GM18873 (cell line): ENCODE measurements around the gene CACNA1C.

Experiments used
- ATAC-seq: cut with Tn5 transposase; IDR thresholded peaks from one replicate; pipeline ENCODE4 v1.9.1; 2021; ENCODE audit warnings: mild to moderate bottlenecking, moderate library complexity, moderate number of reproducible peaks; ENCODE audit not compliant: unreplicated experiment, low FRiP score

Gene CACNA1C

DNA sequence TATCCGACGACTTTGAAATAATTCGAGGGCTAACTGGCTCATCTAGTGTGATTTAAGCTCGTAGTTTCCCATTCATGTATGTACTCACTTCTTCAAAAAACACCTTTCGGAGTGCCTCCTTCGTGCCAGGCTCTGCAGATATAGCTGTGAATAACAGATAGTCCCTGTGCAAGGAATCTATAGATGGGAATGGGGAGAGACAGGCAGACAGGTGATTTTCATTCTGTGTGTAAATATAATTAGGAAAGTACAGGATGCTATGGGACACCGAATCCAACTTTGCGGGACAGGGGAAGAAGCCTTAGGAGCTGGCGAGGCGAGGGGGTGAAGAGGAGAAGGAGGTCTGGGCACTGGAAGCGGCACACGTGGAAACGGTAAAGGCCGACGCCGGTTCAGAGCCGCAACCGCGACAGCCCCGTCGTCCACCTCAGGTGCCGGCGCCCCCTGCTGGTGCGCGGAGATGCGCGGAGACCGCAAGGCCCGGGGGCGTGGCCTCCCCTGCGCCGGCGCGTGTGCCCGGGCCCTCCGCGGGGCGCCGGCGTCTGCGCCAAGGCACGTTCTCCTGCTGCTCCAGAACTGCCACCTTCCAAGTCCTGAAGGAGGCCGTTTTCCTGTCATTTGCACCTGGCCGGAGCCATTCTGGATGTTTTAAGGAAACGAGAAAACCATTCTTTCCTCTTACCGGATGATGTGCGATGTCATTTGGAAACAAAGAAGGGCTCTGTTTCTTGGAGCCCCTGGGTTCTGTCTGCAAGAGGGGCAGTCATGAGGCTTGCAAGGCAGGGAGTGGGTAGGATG is 18.0 kb upstream of the CACNA1C start:
- ATAC-seq = no peak

- ATAC-seq = no peak
Observed at GRCh38 chr12:2035431-2036055, 17.2 kb upstream of the CACNA1C start.

DNA sequence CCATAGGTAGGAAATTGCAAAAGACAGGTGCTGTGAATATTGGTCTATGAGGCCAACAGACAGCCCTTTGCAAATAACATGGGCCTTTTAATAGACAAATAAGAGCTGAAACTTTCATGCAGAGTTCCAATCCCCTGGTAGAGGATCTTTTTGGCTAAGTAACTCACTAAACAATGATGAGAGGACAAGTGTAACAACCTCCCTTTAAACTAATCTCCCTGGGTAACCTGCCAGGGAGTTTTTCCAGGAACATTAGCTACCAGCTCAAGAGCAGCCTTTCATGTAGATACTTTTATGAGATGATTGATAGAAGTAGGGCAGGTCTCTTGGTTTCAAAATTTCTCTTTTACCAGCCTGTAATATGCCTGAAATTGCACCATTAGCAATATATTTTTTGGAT is 13.8 kb upstream of the CACNA1C start:
- ATAC-seq = no peak

GRCh38 chr12:2043054-2043453 is 9.7 kb upstream of the CACNA1C start:
- ATAC-seq = no peak

DNA sequence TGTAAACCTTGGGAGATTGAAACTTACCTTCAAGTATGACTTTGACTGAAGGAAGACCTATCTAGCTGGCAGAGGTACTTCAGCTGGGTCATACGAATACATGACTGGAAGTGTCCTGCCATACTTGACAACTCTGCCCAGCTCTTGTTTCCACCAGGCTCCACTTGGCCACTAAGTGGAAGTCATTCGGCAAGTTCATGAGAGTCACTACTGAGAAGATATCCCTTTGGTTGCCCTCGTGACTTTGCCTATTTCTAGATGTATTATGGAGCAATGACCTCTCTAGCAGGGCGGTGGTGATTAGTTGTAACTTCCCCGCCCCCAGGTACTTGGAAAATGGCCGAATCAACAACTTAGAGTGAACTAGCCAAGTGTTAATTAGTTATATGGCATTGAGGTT is 8.6 kb upstream of the CACNA1C start:
- no peak for ATAC-seq

- no peak for ATAC-seq
Observed at GRCh38 chr12:2046957-2047356, 5.8 kb upstream of the CACNA1C start.

DNA sequence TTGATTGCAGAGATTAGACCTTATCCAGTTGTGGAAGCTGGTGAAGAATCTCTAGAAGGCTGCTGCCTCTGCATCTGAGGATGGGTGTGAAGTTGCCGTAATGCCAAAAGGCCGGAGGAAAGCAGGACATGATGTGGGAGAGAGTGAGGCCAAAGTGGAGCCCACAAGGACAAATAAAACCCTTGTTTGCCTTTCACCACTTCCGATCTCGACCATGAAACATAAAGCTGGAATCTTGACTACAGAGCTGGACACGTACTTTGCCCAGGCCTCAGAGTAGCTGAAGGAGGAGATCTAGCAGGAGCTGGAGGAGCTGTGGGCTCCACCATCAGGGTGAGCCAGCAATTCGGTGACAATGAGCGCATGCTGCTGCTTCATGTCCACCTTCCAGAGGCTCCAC is 5.0 kb upstream of the CACNA1C start:
- no peak for ATAC-seq

- ATAC-seq = no peak
Observed at GRCh38 chr12:2049604-2050540, 2.9 kb upstream of the CACNA1C start.

GRCh38 chr12:2051700-2052621 is 826 bp upstream of the CACNA1C start:
- no peak for ATAC-seq

- ATAC-seq = no peak
Observed at GRCh38 chr12:2053691-2054090, 904 bp downstream of the CACNA1C start.

DNA sequence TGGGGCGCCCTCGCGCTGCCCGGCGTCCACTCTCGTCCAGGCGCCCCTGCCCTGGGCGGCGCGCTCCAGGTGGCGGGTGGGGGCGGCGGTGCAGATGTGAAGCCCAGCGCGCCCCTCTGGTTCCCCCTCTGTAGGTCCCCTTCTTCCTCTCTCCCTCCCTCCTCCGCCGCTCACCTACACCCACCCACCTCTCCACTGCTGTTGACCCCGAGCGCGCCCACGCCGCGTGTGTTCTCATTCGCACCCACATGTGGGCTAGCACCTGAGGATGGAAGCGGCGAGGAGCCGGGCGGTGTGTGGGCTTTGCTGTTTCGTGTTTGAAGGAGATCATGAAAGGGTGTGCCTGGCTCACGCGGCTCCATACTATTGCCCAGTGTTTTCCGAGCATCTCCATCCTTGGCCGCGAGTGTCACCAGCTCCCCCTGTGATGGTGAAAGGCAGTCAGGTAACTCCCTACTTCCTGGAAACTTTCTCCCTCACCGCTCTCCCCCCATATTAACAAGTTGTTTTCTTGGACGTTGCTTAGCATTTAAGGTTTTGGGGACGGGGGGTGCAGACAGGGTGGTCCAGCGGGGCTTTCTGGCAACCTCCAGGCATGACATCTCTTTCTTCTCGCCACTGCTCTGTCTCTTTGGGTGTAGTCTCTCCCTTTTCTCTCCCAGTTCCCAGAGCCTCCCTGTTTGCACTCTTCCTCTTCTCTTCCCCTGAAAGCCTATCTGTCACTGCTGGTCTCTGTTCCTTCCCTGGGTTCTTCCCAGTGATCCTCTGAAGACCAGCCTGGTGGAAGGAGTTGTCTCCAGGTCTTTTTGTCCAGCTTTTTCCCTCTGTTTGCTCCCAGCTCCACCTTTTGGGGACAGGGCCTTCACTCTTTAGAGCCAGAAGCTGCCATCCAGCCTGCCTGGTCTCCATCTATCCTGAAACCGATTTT is 1.6 kb downstream of the CACNA1C start:
- no peak for ATAC-seq

DNA sequence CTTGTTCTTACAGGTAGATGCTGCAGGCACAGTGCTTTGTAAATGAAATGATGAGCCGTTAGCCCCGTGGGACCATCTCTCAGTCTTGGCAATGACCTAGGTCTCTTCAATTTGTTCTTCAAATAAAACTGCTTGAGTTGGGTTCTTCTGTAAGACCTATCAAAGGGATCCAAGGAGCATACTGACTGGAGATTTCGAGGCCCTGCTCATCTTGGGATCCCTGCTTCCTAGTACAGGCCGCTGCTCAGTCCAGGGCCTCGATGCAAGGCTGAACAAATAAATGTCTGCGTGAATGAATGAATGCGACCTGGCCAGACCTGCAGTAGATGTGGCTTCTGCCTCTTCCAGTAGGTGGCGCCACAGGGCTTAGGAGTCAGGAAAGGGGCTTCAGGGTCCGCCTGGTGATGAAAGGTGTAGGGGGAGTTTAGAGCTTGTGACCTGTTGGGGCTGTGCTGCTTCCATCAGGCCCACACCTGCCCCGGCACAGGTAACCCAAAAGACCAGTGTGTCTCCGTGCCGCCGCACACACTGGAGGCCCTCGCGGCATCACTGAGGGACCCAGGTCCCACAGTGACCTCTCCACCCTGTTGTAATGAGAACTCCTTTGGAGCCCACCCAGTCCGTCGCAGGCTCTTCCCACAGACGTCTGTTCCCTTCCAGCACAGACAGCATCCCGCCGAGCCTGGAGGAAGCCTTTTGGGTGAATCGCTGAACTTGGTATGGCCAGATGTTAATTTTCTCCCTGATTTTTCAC is 4.4 kb downstream of the CACNA1C start:
- ATAC-seq = no peak

GRCh38 chr12:2057795-2058408 is 5.1 kb downstream of the CACNA1C start:
- no peak for ATAC-seq

DNA sequence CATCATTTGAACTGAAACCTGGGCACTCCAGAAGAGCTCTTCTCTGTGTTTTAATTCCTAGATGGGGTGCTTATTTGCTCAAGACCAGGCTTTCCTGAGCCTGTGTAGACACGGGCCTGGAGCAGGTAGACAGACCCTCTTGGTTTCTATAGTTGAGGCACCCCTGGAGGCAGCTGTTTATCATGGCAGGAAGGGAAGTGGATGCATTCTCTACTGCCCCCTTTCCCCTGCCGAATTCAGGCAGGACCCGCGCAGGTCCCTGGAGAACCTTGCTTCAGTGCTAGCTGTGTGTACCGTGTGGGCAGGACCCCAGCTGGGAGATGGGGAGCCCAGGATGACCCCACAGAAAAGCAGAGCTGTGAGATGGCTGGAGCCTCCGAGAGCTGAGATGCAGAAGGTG is 6.0 kb downstream of the CACNA1C start:
- no peak for ATAC-seq

- ATAC-seq = no peak
Observed at GRCh38 chr12:2061402-2061801, 8.6 kb downstream of the CACNA1C start.

- ATAC-seq = no peak
Observed at GRCh38 chr12:2064071-2064507, 11.3 kb downstream of the CACNA1C start.

GRCh38 chr12:2068653-2069052 is 15.9 kb downstream of the CACNA1C start:
- no peak for ATAC-seq
